ACC112 (cell line): ENCODE data around the gene DHX34.
A peak's percentile ranks its signal among the peaks of the same experiment; 100 is the strongest.

ENCODE experiments used
- H2AFZ ChIP-seq: fragments of 200-600 bp; sonication (generic); one replicate; pipeline ENCODE4 v1.6.0; 2017; ENCODE audit warnings: antibody characterized with exemption, low read length; ENCODE audit not compliant: unreplicated experiment
- H3K27ac ChIP-seq: fragments of 200-600 bp; sonication (generic); 2 replicates; pipeline ENCODE4 v1.5.1; 2014; ENCODE audit warnings: low read depth, mild to moderate bottlenecking, antibody characterized with exemption, low read length, moderate library complexity
- H3K27me3 ChIP-seq: fragments of 200-600 bp; sonication (generic); 2 replicates; pipeline ENCODE4 v1.6.1; 2014; ENCODE audit warnings: mild to moderate bottlenecking, antibody characterized with exemption, low read length, moderate library complexity, mixed read lengths; ENCODE audit not compliant: insufficient read depth
- H3K36me3 ChIP-seq: fragments of 200-600 bp; sonication (generic); 2 replicates; pipeline ENCODE4 v1.6.1; 2016; ENCODE audit warnings: mild to moderate bottlenecking, antibody characterized with exemption, low read length, moderate library complexity, mixed read lengths; ENCODE audit not compliant: insufficient read depth
- H3K4me1 ChIP-seq: fragments of 200-600 bp; sonication (generic); one replicate; pipeline ENCODE4 v1.6.1; 2016; ENCODE audit warnings: low read length, mixed read lengths; ENCODE audit not compliant: insufficient read depth, unreplicated experiment, control insufficient read depth
- H3K4me3 ChIP-seq: fragments of 200-600 bp; sonication (generic); 2 replicates; pipeline ENCODE4 v1.5.1; 2014; ENCODE audit warnings: mild to moderate bottlenecking, low read depth, low read length
- H3K79me2 ChIP-seq: fragments of 200-600 bp; sonication (generic); one replicate; pipeline ENCODE4 v1.6.0; 2016; ENCODE audit warnings: low read length; ENCODE audit not compliant: control insufficient read depth, unreplicated experiment, insufficient read depth

The DHX34 gene

DNA sequence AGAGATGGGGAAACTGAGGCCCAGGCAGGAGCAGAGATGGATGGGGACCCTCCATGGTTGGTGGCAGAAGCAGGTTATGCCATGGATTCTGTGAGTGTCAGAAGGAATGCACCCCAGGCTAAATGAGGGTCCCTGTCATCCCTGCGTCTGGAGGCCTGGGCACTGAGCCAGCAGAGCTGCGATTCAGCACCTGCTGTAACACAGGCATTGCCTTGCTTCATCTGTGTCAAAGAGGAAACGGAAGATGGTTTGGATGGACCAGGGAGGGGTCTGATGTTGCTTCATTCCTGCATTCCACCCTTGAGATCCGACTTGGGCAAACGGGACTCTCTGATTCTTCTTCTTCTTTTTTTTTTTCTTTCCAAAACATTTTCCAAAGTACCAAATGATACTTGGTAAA is 38.3 kb upstream of the DHX34 start:
- Histone ChIP-seq H3K27me3 (no peaks in the 10 kb centered on the region), H3K36me3 (no peaks in the 10 kb centered on the region), H3K27ac (no peak overlapping the region), H3K4me1 (peaks cover 22% of the 10 kb centered on the region), H2AFZ (no peak overlapping the region), H3K4me3 (no peak overlapping the region), H3K79me2 (no peaks in the 10 kb centered on the region)

DNA sequence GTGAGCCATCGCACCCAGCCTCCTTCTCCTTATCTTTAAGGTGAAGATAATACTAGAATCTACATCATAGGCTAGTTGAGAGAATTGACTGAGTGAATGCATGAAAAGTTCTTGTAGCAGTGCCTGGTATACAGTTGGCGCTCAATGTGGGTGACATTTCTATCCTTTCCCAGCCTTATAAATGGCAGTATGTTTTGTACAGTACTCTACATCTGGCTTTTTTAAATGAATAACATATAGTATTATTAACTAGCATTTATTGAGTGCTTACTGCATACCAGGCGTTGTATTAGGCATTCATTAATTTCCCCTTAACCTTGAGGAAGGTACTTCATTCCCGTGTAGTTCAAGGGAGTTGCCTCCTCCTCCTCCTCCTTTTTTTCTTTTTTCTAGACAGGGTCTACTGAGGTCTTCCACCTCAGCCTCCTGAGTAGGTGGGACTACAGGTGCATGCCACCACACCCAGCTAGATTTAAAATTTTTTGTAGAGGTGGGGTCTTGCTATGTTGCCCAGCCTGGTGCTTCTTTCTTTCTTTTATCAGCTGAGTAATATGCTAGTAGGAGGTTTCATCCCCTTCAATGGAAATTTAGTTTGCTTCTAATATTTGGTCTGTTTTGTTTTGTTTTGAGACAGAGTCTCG is 36.6 kb upstream of the DHX34 start:
- no peaks in the 10 kb centered on the region for H3K79me2 ChIP-seq
- no peaks in the 10 kb centered on the region for H3K27me3 ChIP-seq
- H3K36me3 ChIP-seq, result no peaks in the 10 kb centered on the region
- no peak overlapping the region for H3K27ac ChIP-seq
- no peak overlapping the region for H3K4me3 ChIP-seq
- H2AFZ ChIP-seq, result no peak overlapping the region
- peaks cover 22% of the 10 kb centered on the region for H3K4me1 ChIP-seq

DNA sequence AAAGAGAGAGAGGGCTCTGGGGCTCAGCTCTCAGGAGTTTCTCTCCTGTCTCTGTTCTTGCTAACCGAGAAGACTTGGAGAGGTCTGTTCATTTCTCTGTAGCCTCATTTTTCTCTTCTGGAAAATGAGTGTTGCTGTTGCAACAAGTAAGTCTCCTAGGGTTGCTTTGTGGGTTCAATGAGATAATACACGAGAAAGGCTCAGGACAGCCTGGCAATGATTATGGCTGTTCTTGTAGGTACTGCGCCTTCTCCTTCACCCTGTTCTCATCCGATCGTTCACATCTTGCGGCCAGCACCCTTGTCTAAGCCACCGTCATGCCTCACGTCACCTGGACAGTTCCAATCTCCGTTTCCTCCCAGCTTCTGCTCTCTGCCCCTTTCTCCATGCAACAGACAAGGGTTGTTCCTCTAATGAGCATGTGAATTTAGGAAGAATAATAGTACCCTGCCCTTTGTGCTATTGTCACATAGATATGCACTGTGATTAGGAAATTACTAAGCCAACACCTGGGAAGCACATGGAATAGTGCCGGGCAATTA is 35.3 kb upstream of the DHX34 start:
- Histone ChIP-seq H3K27me3 (no peaks in the 10 kb centered on the region), H3K4me1 (peaks cover 21% of the 10 kb centered on the region), H3K79me2 (no peaks in the 10 kb centered on the region), H3K27ac (no peak overlapping the region), H2AFZ (no peak overlapping the region), H3K36me3 (no peaks in the 10 kb centered on the region), H3K4me3 (no peak overlapping the region)

DNA sequence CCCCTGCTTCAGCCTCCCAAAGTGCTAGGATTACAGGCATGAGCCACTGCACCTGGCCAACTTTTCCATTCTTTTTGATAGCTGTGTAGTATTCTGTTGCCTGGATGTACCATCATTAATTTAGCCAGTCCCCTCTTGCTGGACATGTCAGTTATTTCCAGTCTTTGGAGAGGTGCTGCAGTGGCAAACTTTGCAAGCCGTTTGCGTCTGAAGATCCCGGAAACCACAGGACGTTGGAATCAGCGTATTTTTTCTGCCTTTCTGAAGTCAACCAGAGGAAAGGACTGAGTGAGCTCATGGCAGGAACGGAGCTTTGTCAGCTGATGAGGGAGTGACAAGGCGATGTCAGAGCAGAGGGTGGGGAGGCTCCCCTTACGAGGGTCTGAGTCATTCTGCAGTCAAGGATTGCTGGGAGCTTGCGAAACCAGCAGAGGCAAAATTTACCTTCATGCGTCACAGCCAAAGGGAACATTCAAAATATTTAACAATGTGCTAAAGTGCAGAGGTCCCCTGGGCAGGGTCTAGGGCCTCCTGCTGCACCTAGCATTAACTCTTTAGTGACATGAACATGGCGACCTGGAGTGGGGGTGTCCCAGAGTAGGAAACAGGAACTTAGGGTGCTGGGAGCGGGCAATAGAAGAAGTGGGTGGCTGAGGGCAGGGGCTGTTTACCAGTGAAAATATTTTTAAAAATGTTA is 33.8 kb upstream of the DHX34 start:
- Histone ChIP-seq H3K79me2 (no peaks in the 10 kb centered on the region), H2AFZ (peak overlapping the region; percentile 24), H3K4me3 (no peak overlapping the region), H3K4me1 (peaks cover 10% of the 10 kb centered on the region), H3K27ac (peak overlapping the region; percentile 90), H3K27me3 (no peaks in the 10 kb centered on the region), H3K36me3 (no peaks in the 10 kb centered on the region)

DNA sequence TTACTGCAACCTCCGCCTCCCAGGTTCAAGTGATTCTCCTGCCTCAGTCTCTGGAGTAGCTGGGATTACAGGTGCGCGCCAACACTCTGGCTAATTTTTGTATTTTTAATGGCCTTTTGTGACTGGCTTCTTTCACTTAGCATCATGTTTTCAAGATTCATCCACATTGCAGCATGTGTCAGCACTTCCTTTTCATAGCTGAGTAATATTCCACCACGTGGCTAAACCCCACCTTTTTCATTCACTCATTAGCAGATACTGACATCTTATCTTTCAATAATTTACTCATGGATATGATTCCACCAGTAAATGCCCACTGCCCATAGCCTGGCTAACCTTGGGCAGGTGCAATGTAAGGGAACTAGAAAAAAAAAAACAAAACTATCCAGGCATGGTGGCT is 32.6 kb upstream of the DHX34 start:
- H3K36me3 ChIP-seq, result no peaks in the 10 kb centered on the region
- H3K79me2 ChIP-seq, result no peaks in the 10 kb centered on the region
- H3K4me3 ChIP-seq, result no peak overlapping the region
- H3K4me1 ChIP-seq, result peaks cover 10% of the 10 kb centered on the region
- no peaks in the 10 kb centered on the region for H3K27me3 ChIP-seq
- no peak overlapping the region for H2AFZ ChIP-seq
- H3K27ac ChIP-seq, result no peak overlapping the region

DNA sequence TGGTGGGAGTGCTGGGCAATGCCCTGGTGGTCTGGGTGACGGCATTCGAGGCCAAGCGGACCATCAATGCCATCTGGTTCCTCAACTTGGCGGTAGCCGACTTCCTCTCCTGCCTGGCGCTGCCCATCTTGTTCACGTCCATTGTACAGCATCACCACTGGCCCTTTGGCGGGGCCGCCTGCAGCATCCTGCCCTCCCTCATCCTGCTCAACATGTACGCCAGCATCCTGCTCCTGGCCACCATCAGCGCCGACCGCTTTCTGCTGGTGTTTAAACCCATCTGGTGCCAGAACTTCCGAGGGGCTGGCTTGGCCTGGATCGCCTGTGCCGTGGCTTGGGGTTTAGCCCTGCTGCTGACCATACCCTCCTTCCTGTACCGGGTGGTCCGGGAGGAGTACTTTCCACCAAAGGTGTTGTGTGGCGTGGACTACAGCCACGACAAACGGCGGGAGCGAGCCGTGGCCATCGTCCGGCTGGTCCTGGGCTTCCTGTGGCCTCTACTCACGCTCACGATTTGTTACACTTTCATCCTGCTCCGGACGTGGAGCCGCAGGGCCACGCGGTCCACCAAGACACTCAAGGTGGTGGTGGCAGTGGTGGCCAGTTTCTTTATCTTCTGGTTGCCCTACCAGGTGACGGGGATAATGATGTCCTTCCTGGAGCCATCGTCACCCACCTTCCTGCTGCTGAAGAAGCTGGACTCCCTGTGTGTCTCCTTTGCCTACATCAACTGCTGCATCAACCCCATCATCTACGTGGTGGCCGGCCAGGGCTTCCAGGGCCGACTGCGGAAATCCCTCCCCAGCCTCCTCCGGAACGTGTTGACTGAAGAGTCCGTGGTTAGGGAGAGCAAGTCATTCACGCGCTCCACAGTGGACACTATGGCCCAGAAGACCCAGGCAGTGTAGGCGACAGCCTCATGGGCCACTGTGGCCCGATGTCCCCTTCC is 28.9 kb upstream of the DHX34 start:
- no peak overlapping the region for H3K27ac ChIP-seq
- no peak overlapping the region for H3K4me3 ChIP-seq
- no peaks in the 10 kb centered on the region for H3K36me3 ChIP-seq
- H3K4me1 ChIP-seq, result peaks cover 6% of the 10 kb centered on the region
- H3K27me3 ChIP-seq, result no peaks in the 10 kb centered on the region
- H3K79me2 ChIP-seq, result no peaks in the 10 kb centered on the region
- no peak overlapping the region for H2AFZ ChIP-seq

DNA sequence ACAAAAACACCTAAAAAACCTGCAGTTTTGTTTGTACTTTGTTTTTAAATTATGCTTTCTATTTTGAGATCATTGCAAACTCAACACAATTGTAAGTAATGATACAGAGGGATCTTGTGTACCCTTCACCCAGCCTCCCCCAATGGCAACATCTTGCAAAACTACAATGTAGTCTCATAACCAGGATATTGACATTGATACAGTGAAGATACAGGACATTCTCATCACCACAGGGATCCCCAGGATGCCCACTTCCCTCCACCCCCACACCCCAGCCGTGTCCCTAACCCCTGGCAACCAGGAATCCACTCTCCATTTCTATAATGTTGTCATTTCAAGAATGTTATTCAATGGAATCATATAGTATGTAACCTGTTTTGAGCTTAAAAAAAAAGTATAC is 27.5 kb upstream of the DHX34 start:
- no peaks in the 10 kb centered on the region for H3K36me3 ChIP-seq
- H2AFZ ChIP-seq, result no peak overlapping the region
- no peaks in the 10 kb centered on the region for H3K27me3 ChIP-seq
- no peak overlapping the region for H3K27ac ChIP-seq
- no peaks in the 10 kb centered on the region for H3K4me1 ChIP-seq
- no peaks in the 10 kb centered on the region for H3K79me2 ChIP-seq
- H3K4me3 ChIP-seq, result no peak overlapping the region

DNA sequence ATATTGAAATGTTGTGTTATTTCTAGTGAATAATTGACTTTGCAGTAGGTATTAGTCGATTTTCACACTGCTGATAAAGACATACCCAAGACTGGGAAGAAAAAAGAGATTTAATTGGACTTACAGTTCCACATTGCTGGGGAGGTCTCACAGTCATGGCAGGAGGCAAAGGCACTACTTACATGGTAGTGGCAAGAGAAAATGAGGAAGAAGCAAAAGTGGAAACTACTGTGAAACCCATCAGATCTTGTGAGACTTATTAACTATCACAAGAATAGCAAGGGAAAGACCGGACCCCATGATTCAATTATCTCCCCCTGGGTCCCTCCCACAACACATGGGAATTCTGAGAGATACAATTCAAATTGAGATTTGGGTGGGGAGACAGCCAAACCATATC is 27.1 kb upstream of the DHX34 start:
- H3K27me3 ChIP-seq, result no peaks in the 10 kb centered on the region
- H3K79me2 ChIP-seq, result no peaks in the 10 kb centered on the region
- H3K4me1 ChIP-seq, result no peaks in the 10 kb centered on the region
- no peak overlapping the region for H3K27ac ChIP-seq
- H3K36me3 ChIP-seq, result no peaks in the 10 kb centered on the region
- no peak overlapping the region for H2AFZ ChIP-seq
- no peak overlapping the region for H3K4me3 ChIP-seq

DNA sequence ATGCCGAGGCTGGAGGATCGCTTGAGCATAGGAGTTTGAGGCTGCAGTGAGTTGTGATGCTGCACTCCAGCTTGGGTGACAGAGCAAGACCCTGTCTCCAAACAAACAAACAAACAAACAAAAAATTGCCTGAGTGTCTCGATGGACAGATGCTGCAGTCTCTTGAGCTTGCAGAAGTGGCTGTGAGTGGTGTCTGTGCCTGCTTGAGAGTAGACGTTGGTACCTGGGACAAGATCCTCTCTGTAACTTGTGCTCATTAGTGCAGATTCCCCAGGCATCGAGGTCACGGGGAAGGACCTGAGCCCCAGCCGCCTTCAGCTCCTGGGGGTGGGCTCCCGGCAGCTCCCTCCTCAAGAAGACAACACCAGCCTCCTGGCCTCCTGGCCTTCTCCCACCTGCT is 25.7 kb upstream of the DHX34 start:
- Histone ChIP-seq H3K36me3 (no peaks in the 10 kb centered on the region), H3K4me3 (no peak overlapping the region), H3K79me2 (no peaks in the 10 kb centered on the region), H3K27me3 (no peaks in the 10 kb centered on the region), H2AFZ (no peak overlapping the region), H3K4me1 (no peaks in the 10 kb centered on the region), H3K27ac (no peak overlapping the region)

DNA sequence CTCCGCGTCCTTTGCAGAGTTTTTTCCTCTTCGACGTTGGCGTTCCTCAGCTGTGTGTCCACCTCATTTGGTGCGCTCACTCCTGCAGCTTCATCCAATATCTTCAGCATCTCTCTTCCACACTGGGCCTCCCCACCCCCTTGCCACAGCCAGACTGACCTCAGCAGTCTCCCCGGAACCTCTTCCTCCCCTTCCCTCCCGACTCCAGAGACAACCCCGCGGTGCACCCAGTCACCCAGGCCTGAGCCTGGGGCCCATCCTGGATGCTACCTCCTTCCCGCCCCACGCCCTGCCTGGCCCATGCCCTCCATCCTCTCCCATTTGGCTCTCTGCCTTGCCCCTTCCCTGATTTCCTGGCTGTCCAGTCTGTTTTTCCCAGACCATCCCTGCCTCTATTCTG is 25.2 kb upstream of the DHX34 start:
- H3K4me3 ChIP-seq, result no peak overlapping the region
- no peaks in the 10 kb centered on the region for H3K27me3 ChIP-seq
- H3K79me2 ChIP-seq, result no peaks in the 10 kb centered on the region
- H3K27ac ChIP-seq, result no peak overlapping the region
- H3K4me1 ChIP-seq, result no peaks in the 10 kb centered on the region
- no peaks in the 10 kb centered on the region for H3K36me3 ChIP-seq
- no peak overlapping the region for H2AFZ ChIP-seq
